COLO668 (cell line): Measurements from ENCODE around the gene SPSB2.
A peak's percentile ranks its signal among the peaks of the same experiment; 100 is the strongest.
"Not testable (repeated sequence)": the region's sequence is repeated elsewhere in the genome, so short reads cannot be mapped to it uniquely, and the experiment has no call there.

Source experiments
- DNase-seq: peaks from one replicate; lab custom pipeline; 2025; ENCODE audit not compliant: unreplicated experiment; lab: John Stamatoyannopoulos, UW

Gene SPSB2, protein sequence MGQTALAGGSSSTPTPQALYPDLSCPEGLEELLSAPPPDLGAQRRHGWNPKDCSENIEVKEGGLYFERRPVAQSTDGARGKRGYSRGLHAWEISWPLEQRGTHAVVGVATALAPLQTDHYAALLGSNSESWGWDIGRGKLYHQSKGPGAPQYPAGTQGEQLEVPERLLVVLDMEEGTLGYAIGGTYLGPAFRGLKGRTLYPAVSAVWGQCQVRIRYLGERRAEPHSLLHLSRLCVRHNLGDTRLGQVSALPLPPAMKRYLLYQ

DNA sequence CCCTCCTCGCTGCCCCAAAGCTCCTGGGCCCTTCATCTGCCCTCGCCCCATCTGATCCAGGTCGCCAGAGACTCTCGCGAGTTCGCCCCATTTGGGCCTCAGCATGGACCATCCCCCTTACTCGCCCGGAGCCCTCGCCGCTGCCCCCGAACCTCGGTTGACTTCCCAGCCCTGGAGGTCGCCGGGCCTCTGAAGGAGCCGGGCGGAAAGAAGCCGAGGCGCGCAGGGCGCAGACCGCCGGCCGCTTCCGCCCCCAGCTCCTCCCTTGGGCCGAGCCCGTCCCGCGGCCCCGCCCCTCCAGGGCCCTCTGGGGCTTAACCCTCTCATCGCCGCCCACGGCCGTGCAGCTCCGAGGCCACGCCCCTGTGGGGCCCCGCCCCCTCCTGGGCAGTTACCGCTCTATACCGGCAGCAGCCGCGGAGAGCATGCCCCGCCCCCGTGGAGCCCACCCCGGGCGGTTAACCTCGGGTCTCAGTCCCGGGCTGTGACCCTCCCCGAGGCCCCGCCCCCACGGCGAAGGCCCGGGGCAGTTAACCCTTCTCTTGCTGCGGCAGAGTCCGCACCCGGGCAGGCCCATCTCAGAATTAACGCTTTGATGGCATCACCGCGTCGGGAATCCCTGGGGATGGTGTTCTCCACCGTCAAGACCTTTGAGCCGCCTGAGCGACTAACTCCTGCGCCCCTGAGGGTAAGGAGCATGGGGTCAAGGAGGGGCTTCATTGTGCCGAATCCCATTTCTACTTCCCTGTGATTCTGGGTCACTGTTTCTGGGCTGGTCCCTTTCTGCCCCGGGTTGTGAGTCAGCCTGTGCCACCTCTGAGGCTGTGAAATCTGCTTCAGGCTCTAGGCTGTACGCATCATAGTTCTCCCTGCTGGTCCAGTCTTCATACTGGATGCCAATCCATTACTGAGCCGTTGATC lies at the start of gene SPSB2:
Gene SPSB2 (minus strand): TSS at position 210 of the 921 bp plus-strand sequence. CDS start 402 bp downstream, outside the sequence.
- DNase-seq, result peak; percentile 96

DNA sequence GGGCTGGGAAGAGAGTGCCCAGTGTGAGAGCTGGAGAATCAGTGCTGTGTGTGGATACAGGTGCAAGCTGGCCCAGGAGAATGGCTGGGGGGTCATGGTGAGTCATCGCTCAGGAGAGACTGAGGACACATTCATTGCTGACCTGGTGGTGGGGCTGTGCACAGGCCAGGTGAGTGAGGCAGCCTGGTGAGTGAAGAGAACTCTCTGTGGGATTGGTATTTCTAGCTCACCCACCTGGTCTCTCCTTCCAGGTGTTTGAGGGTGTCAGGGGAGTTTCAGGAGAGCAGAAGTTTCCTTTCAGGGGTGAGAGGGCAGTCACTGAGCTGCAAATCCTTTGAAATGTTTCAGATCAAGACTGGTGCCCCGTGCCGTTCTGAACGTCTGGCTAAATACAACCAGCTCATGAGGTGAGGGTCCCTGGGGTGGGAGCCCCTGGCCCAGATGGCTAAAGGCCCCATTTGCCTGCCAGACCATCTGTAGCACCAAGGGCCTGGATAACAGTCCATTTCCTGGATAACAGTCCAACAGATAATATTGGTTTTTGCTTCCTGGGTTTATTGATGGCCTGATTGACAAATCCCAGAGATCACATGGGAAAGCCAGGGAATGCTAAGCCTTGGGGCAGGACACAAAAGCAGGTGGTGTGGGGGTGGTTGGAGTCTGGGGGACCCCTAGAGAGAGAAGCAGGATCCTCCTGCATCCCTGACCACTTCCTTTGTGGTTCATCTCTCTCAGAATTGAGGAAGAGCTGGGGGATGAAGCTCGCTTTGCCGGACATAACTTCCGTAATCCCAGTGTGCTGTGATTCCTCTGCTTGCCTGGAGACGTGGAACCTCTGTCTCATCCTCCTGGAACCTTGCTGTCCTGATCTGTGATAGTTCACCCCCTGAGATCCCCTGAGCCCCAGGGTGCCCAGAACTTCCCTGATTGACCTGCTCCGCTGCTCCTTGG lies 49.2 kb upstream of the SPSB2 start:
- DNase-seq, result peak; percentile 8

DNA sequence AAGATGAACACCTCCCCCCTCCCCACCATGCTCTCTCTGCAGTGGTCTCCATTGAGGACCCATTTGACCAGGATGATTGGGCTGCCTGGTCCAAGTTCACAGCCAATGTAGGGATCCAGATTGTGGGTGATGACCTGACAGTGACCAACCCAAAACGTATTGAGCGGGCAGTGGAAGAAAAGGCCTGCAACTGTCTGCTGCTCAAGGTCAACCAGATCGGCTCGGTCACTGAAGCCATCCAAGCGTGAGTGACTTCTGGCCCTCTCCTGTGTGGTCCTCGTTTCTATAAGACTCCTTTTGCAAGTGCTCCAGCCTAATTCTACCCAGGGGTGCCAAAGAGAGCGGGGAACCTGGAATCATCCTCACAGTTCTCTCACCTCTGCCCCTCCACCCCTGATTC lies 48.4 kb upstream of the SPSB2 start:
- no peak for DNase-seq

DNA sequence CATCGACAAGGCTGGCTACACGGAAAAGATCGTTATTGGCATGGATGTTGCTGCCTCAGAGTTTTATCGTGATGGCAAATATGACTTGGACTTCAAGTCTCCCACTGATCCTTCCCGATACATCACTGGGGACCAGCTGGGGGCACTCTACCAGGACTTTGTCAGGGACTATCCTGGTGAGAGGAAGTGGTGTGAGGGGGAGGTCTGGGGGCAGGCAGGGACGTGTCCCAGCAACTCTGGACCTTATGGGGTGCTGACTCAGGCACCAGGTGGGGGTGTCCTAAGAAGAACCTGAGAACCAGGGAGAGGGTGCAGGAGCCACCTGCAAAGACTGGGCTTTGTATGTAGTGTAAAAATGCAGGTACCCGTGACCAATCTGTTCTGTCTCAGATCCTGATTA lies 46.5 kb upstream of the SPSB2 start:
- no peak for DNase-seq

DNA sequence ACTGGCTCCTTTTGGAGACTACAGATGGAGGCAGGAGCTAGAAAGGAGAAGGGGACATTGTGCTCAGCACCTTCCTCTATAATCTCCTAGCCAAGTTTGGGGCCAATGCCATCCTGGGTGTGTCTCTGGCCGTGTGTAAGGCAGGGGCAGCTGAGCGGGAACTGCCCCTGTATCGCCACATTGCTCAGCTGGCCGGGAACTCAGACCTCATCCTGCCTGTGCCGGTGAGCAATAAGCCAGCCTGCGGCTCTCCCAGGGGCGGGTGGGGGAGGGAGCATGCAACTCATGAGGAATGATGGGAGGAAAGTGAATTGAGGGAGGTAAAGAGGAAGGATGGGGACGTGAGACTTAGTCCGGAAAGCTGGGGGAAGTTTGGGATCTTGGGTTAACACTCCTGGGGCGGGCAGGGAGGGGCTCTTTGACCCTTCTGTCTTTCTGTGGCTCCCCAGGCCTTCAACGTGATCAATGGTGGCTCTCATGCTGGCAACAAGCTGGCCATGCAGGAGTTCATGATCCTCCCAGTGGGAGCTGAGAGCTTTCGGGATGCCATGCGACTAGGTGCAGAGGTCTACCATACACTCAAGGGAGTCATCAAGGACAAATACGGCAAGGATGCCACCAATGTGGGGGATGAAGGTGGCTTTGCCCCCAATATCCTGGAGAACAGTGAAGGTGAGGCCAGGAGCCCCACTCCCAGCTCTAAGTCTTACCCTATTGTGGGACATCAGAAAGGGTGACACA lies 44.6 kb upstream of the SPSB2 start:
- DNase-seq, result no peak

DNA sequence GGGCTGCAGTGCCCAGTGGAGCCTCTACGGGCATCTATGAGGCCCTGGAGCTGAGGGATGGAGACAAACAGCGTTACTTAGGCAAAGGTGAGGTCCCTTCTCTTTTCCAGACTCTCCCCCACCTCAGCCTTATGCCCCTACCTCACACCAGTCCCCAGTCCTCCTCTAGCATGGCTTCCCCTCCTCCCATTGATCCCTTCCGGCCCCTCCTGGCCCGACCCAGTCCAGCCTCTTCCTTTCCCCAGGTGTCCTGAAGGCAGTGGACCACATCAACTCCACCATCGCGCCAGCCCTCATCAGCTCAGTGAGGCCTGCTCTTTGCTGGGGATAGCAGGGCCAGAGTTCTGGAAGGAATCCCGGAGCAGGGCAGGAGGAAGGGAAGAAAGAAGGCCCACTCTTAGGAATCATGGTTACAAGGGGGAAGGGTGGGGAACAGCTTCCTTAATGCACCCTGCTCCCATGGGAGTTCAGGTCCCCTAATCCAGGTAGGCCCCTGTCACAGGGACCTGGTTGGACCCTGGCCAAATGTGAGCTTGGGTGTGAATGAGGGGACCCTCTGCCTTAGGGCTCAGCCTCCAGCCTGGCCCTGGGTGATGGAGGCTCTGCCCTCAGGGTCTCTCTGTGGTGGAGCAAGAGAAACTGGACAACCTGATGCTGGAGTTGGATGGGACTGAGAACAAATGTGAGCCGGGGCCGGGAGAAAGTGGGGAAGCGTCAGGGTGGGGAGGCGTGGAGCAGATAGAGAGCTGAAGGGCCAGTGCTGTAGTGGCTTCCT lies 43.5 kb upstream of the SPSB2 start:
- no peak for DNase-seq

DNA sequence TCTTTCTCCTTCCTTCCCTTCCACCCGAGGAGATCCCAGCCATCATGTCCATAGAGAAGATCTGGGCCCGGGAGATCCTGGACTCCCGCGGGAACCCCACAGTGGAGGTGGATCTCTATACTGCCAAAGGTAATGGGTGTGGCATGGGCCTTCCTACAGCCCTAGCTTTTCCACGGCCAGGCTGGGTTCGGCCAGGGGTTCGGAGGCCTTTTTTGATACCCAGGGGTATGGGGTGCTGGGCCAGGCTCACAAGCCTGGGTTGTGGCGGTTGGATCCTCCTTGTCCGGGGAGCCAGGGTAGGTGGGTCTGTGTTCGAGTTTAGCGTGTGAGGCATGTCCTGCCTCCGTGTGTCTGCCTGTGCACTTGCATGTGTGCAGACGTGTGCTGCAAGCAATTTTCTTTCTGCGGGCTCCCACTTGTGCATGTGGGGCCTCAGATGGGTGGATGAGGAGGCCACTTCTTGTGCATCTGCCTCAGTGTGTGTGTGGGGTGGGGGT lies 42.7 kb upstream of the SPSB2 start:
- no peak for DNase-seq

DNA sequence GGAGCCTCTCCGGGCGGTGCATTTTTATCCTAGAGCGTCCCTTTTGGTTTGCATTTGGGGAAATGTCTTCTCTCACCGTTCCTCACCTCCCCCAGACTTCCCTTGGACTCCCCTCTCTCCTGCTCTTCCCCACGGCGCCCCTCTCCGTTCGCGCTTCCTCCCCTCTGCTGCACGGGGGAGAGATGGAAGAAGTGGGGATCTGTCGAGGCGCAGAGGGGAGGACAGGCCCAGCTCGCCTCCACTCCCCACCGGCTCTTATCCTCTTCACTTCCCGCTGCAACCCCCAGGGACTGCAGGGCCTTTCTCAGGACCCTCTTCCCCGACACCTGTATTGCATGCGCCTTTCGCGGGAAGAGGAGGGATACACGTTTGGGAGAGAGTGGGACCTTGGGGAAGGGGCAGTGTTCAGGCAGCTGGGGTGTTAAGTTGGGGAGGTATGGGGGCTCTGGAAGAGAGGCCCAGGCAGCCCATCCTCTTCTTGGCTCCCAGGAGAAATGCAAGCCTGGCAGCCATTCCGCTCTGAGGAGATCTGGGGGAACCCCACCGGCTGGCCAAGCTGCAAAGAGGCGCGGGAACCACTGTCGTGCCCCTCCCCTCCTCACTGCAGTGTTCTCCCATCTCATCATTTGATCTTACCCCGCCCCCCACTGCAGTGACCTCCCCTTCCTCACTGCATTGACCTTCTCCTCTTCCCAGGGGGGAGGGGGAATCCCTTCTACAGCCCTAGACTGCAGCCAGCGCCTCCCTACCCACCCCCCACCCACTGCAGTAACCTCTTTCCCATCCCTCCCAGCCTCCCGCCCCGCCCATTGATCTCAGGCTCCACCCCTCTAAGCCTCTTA lies 42.1 kb upstream of the SPSB2 start:
- DNase-seq, result peak; percentile 19

DNA sequence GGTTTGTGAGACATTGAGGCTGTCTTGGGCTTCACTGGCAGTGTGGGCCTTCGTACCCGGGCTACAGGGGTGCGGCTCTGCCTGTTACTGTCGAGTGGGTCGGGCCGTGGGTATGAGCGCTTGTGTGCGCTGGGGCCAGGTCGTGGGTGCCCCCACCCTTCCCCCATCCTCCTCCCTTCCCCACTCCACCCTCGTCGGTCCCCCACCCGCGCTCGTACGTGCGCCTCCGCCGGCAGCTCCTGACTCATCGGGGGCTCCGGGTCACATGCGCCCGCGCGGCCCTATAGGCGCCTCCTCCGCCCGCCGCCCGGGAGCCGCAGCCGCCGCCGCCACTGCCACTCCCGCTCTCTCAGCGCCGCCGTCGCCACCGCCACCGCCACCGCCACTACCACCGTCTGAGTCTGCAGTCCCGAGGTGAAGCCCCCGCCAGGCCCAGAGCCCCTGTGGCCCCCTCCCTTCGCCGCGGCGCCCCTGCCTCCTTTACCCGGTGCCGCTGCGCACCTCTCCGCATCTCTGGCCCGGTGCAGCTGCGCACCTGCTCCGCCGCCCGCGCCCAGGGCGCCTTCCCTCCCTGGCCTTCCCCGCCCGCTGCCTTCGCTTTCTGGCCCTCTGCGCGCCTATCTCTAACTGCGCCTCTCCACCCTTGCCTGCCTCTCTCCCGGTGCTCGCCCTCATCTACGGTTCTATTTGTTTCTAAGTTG lies 41.3 kb upstream of the SPSB2 start, which contains the start of gene ENO2:
Gene ENO2 (plus strand): TSS at position 335 of the 701 bp plus-strand sequence. CDS start 1,253 bp downstream, outside the sequence.
- DNase-seq, result peak; percentile 79

DNA sequence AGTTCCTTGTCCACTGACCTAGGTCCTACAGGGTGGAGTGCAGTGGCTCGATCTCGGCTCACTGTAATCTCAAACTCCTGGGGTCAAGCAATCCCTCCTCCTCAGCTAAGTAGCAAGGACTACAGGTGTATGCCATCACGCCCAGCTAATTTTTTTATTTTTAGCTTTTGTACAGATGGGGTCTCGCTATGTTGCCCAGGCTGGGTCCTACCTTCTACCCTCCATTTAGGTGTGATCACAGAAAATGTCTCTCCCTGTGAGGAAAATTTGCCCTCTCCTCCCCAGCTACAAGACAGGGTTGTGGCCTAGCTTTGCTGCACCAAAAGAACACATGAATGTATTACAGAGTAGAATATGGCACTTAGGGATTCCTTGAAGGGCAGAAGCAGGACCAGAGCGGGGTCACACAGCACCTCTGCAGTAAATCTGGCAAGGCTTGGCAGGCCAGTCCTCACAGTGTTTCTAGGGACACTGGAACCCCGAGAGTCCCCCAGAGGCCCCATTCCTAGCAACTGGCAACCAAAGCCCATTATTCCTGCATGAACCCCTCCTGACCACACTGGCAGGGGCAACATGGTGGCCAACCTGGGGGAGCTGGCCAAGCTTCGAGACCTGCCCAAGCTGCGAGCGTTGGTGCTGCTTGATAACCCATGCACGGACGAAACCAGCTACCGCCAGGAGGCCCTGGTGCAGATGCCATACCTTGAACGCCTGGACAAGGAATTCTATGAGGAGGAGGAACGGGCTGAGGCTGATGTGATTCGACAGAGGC lies 39.2 kb upstream of the SPSB2 start:
- DNase-seq, result no peak

DNA sequence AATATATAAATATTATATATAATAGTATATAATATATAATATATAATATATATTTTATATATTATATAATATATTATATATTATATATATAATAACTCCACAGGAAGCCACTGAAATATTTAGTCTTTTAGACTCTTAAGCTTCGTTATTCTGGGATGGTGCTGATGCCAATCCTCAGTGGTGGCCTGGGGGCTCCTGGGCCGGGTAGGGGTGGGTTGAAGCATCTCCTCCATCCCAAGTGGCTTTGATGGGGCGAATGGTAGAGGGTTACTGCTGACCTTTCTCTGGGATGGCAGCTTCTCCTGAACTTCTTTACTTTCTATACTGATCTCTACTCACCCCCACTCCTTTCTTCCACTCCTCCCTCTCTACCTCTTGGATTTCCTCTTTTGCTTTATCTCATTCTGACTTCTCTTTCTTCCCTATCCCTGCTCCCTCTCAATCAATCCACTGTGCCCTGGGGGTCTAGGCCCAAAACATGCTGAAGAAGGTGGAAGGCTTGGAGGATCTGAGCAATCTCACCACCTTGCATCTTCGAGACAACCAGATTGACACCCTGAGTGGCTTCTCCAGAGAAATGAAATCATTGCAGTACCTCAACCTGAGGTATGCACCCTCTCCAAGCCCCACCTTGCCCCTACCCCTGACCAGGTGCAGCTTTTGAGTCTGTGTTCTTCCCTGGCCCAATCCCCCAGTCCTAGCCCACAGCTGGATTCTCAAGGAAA lies 36.5 kb upstream of the SPSB2 start:
- DNase-seq, result no peak

DNA sequence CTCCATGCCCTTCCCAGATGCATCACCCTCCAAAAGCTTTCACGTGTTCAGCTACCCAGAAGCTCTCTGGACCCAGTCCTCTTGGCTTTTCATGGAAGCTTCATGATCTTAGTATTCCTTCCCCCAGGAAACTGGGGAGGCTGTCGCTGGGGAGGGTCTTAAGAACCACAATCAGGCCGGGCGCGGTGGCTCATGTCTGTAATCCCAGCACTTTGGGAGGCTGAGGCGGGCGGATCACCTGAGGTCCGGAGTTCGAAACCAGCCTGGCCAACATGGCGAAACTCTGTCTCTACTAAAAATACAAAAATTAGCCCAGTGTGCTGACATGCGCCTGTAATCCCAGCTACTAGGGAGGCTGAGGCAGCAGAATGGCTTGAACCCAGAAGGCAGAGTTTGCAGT lies 35.0 kb upstream of the SPSB2 start:
- not testable (repeated sequence) for DNase-seq

DNA sequence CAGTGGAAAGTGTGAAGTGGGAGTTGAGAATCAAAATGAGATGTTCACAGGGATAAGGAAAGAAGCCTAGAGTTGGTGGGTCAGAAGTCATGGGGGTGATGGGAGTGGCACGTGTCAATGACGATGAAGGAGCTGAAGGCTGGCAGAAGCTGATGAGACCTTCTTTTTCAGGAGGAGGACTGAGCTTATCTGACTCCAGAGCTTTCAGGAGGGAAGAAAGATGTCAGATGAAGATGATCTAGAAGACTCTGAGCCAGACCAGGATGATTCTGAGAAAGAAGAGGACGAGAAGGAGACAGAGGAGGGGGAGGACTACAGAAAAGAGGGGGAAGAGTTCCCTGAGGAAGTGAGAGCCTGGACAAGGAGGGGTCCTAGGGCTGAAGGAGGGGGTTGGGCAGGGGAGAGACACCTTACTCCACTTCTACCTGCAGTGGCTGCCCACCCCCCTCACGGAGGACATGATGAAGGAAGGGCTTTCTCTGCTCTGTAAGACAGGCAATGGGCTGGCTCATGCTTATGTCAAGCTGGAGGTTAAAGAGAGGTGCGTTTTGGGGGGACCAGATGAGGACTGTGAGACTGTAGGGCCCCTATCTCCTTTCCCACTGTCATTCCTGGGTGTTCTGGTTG lies 32.4 kb upstream of the SPSB2 start:
- DNase-seq, result no peak

DNA sequence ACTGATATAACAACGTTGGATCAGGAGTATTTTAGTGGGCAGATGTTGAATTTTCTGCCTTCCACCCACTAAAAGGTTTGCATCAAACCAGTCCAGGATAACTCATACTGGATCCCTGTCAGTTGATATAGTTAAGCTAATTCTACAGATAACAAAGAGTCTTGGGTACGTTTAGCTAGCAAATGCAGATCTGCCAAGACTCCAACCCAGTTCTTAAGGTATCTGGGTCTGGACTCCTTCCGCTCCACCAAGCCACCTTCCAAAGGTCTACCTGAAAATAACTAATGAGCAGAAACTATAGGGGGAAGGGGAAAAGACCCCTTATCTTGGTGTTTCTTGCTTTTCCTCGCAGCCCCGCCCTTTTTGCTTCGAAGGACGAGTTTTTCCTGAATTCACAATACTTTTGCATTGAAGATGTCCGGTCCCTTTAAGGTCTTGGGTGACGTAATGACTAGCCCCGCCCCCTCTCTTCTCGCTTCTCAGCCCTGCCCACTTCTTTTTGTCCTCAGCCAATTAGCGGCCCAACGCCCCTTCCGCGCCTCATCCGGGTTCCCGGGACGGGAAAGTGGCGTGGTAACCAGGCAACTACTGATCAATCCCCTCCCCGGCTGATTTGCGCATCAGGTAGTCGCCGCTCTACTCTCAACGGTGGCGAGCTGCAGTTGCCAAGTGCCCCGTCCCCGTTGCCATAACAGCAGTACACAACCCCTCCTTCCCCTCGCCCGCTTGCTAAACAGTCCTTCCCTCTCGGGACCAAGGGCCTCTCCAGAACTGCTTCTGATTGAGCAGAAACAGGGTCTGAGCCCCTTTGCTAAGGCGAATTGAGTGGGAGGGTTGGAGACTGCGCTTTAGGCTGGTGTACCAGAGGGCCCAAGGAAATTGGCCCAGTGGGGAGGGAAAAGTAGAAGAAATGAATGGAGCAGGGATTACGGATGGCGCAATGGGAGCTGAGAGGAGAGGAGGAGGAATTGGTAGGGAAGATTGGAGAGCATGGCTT lies 31.5 kb upstream of the SPSB2 start, which contains the start of gene LRRC23:
Gene LRRC23 (plus strand): TSS at position 543 of the 997 bp plus-strand sequence. CDS start 812 bp downstream, outside the sequence.
- peak; percentile 94 for DNase-seq

DNA sequence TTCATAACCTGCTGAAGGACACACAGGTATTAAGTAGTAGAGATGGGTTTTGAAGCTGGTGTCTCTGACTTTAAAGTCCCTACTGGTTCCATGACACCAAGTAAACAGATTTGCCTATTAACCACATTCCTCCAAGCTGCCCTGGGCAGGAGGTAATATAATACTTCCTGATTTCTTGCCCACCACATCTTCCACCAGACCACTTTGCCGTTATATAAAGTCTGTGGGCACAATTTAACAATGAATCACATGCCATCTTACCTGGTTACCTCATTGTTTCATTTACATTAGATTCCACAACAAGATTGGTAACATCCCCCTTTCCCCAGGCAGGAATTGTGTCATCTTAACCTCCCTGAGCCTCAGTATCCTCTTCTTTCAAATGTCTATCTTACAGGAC lies 30.6 kb upstream of the SPSB2 start:
- DNase-seq, result no peak
